Measurements from ENCODE around the gene INHBA. TPM values are rescaled to one million over a fixed set of nuclear protein-coding genes. Genes with fewer than 3 reads are reported as not detected.

Gene INHBA
- total and polyA plus RNA-seq, 9 of the 15 experiments (the other 6 are each of a cell fraction or from before 2014, with no cell fraction given): 0.02 to 0.04 TPM; not detected in 7

DNA sequence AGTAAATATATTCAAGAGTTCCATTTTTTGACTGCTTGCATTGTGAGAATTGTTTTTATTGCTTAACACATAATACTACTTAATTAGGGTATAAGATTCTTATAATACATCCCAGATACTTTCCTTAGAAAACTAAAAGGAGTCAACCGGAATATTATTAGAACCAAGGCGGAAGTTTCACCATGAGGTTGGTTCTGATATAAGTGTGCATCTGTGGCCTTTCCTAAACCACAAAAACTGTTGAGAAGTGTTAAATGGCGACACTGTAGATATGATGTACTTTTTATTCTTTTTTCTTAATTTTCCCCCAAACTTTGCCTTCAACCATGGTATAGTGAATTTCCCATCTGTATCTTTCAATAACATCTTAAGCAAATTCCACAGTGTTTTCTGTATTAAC lies 32.3 kb upstream of the INHBA start:
- intact Hi-C loops (cut with micrococcal nuclease): no loop called here

More for the DNA sequence above, 32.3 kb upstream of the INHBA start:
- H3K4me3 ChIP-seq: no peak overlapping the region
- no peaks in the 10 kb centered on the region for H3K4me1 ChIP-seq (replicated peaks in 1 of 2; ENCODE audit: control insufficient read depth in 2 of 2, insufficient read depth in 2 of 2, low read length in 2 of 2)
- H3K27ac ChIP-seq (ENCODE audit: extremely low read depth, low read depth, low read length): no peak overlapping the region
- no TSS peak for BruUV-seq (replicated peaks)
- no peak overlapping the region for H3K4me2 ChIP-seq (ENCODE audit: insufficient read depth, low read length)
- 0% methylated on average over 3 of the region's 3 CpGs for WGBS (ENCODE audit: insufficient coverage, low coverage, missing lambda C conversion rate)
- H2AFZ ChIP-seq (ENCODE audit: low read depth, low read length): no peak overlapping the region
- ChIA-PET CTCF (ENCODE audit: low intra/inter-chr PET ratio) (no interaction called here), POLR2A (no interaction called here)
- no peaks in the 10 kb centered on the region for H3K79me2 ChIP-seq (ENCODE audit: control insufficient read depth, insufficient read depth, low read length)
- FAIRE-seq: no peak
- no peaks in the 10 kb centered on the region for H3K27me3 ChIP-seq (ENCODE audit: control insufficient read depth in 2 of 2, insufficient read depth in 2 of 2, low read length in 2 of 2)
- TF ChIP-seq KAT8 (IDR thresholded peaks at IDR 0.05; ENCODE audit: low read depth): no peak
- no peak for TF ChIP-seq CTBP1 (IDR thresholded peaks at IDR 0.05; ENCODE audit: borderline replicate concordance)
- no peak for TF ChIP-seq RBBP5 (IDR thresholded peaks at IDR 0.05; ENCODE audit: borderline replicate concordance, insufficient read depth, low read length, poor library complexity, severe bottlenecking)
- TF ChIP-seq, protein P1, sequence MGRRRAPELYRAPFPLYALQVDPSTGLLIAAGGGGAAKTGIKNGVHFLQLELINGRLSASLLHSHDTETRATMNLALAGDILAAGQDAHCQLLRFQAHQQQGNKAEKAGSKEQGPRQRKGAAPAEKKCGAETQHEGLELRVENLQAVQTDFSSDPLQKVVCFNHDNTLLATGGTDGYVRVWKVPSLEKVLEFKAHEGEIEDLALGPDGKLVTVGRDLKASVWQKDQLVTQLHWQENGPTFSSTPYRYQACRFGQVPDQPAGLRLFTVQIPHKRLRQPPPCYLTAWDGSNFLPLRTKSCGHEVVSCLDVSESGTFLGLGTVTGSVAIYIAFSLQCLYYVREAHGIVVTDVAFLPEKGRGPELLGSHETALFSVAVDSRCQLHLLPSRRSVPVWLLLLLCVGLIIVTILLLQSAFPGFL (CRISPR knock-in tag; IDR thresholded peaks at IDR 0.05): no peak
- TF ChIP-seq TAF7 (tag; IDR thresholded peaks at IDR 0.05): no peak
- no peak for TF ChIP-seq RCOR1 (IDR thresholded peaks at IDR 0.05; ENCODE audit: borderline replicate concordance in 1 of 2, low read depth in 2 of 2, low read length in 2 of 2)
- TF ChIP-seq, protein P2, sequence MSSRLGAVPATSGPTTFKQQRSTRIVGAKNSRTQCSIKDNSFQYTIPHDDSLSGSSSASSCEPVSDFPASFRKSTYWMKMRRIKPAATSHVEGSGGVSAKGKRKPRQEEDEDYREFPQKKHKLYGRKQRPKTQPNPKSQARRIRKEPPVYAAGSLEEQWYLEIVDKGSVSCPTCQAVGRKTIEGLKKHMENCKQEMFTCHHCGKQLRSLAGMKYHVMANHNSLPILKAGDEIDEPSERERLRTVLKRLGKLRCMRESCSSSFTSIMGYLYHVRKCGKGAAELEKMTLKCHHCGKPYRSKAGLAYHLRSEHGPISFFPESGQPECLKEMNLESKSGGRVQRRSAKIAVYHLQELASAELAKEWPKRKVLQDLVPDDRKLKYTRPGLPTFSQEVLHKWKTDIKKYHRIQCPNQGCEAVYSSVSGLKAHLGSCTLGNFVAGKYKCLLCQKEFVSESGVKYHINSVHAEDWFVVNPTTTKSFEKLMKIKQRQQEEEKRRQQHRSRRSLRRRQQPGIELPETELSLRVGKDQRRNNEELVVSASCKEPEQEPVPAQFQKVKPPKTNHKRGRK (tag; IDR thresholded peaks at IDR 0.05): no peak
- TF ChIP-seq, protein P3, sequence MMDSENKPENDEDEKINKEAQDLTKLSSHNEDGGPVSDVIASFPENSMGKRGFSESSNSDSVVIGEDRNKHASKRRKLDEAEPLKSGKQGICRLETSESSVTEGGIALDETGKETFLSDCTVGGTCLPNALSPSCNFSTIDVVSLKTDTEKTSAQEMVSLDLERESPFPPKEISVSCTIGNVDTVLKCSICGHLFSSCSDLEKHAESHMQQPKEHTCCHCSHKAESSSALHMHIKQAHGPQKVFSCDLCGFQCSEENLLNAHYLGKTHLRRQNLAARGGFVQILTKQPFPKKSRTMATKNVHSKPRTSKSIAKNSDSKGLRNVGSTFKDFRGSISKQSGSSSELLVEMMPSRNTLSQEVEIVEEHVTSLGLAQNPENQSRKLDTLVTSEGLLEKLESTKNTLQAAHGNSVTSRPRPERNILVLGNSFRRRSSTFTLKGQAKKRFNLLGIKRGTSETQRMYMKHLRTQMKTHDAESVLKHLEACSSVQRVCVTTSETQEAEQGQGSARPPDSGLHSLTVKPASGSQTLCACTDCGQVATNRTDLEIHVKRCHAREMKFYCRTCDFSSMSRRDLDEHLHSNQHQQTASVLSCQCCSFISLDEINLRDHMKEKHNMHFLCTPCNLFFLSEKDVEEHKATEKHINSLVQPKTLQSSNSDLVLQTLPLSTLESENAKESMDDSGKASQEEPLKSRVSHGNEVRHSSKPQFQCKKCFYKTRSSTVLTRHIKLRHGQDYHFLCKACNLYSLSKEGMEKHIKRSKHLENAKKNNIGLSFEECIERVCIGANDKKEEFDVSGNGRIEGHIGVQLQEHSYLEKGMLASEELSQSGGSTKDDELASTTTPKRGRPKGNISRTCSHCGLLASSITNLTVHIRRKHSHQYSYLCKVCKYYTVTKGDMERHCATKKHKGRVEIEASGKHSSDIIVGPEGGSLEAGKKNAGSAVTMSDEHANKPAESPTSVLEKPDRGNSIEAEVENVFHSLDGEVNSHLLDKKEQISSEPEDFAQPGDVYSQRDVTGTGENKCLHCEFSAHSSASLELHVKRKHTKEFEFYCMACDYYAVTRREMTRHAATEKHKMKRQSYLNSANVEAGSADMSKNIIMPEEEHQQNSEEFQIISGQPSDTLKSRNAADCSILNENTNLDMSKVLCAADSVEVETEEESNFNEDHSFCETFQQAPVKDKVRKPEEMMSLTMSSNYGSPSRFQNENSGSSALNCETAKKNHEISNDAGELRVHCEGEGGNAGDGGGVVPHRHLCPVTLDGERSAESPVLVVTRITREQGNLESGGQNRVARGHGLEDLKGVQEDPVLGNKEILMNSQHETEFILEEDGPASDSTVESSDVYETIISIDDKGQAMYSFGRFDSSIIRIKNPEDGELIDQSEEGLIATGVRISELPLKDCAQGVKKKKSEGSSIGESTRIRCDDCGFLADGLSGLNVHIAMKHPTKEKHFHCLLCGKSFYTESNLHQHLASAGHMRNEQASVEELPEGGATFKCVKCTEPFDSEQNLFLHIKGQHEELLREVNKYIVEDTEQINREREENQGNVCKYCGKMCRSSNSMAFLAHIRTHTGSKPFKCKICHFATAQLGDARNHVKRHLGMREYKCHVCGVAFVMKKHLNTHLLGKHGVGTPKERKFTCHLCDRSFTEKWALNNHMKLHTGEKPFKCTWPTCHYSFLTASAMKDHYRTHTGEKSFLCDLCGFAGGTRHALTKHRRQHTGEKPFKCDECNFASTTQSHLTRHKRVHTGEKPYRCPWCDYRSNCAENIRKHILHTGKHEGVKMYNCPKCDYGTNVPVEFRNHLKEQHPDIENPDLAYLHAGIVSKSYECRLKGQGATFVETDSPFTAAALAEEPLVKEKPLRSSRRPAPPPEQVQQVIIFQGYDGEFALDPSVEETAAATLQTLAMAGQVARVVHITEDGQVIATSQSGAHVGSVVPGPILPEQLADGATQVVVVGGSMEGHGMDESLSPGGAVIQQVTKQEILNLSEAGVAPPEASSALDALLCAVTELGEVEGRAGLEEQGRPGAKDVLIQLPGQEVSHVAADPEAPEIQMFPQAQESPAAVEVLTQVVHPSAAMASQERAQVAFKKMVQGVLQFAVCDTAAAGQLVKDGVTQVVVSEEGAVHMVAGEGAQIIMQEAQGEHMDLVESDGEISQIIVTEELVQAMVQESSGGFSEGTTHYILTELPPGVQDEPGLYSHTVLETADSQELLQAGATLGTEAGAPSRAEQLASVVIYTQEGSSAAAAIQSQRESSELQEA (IDR thresholded peaks at IDR 0.05; ENCODE audit: low read depth): no peak
- no peak for TF ChIP-seq CSDE1 (IDR thresholded peaks at IDR 0.05)
- no peak for TF ChIP-seq BHLHE40 (IDR thresholded peaks at IDR 0.05; ENCODE audit: low read length)
- H4K20me1 ChIP-seq (replicated peaks; ENCODE audit: control insufficient read depth, insufficient read depth, low read length): no peaks in the 10 kb centered on the region
- H3K9ac ChIP-seq (ENCODE audit: insufficient read depth in 1 of 2, low read depth in 2 of 2, low read length in 2 of 2): no peak overlapping the region
- H3K9me1 ChIP-seq (ENCODE audit: control insufficient read depth, insufficient read depth, low read length): no peaks in the 10 kb centered on the region
- DNase-seq (ENCODE audit: extremely low read depth in 1 of 4, low spot score in 3 of 4): no peak
- in situ Hi-C loops (cut with MboI): no loop called here
- no peaks in the 10 kb centered on the region for H3K9me3 ChIP-seq (replicated peaks; ENCODE audit: control insufficient read depth, insufficient read depth, low read depth, low read length)
- no peaks in the 10 kb centered on the region for H3K36me3 ChIP-seq (ENCODE audit: control insufficient read depth, insufficient read depth, low read length)
- no peak for ATAC-seq
